DND-41 (cell line): ENCODE data around the gene HEXIM1.

ENCODE experiments used
- CTCF ChIP-seq: IDR thresholded peaks from 2 replicates; pipeline ENCODE4 v1.5.1; 2012; ENCODE audit warnings: borderline replicate concordance, low read length, moderate library complexity, mild to moderate bottlenecking; ENCODE audit not compliant: poor library complexity, severe bottlenecking; ENCODE audit errors: extremely low read depth
- EZH2 ChIP-seq: IDR thresholded peaks from 3 replicates; pipeline ENCODE4 v1.6.1; 2012; ENCODE audit warnings: borderline replicate concordance, low read depth, mild to moderate bottlenecking, moderate library complexity, low read length, inconsistent platforms; ENCODE audit not compliant: severe bottlenecking

- TF ChIP-seq CTCF = no peak
- no peak for TF ChIP-seq EZH2
These were observed 42.2 kb upstream of the HEXIM1 start for GRCh38 chr17:45106096-45106495.
